H1 (cell line): ENCODE results near the gene MTERF1. TPM values are rescaled to one million over a fixed set of nuclear protein-coding genes. Genes with fewer than 3 reads are reported as not detected.

Experiments
- CTCF ChIA-PET: fragments of 300-600 bp; sonication (Branson Sonifier 250); formaldehyde crosslinking; loops from one replicate; lab custom pipeline; 2021; ENCODE audit not compliant: partially characterized antibody; lab: Charles Lee
- POLR2A ChIA-PET: fragments of 300-600 bp; sonication (Branson Sonifier 250); formaldehyde crosslinking; loops from one replicate; lab custom pipeline; 2021; ENCODE audit warnings: inconsistent platforms; ENCODE audit not compliant: partially characterized antibody; lab: Charles Lee
- DNase-seq, 2 experiments: peaks; one replicate each; pipeline versions ENCODE4 v3.0.0 to v3.0.0-alpha.2; 2010 to 2022; ENCODE audit warnings: low spot score in 2 of 2, low read depth in 1 of 2, mixed read lengths in 1 of 2
- FAIRE-seq: peaks from 2 replicates; lab custom pipeline; 2011; peaks lifted over from hg19 to GRCh38; lab: Jason Lieb, UNC
- H2AFZ ChIP-seq: 2 replicates; pipeline ENCODE4 v1.8.1; 2012; ENCODE audit warnings: low read length, inconsistent platforms
- H2AK5ac ChIP-seq: 2 replicates; pipeline ENCODE4 v1.6.1; 2013; ENCODE audit warnings: low read depth, low read length
- H2BK120ac ChIP-seq: replicated peaks from 2 replicates; pipeline ENCODE3; 2013; ENCODE audit warnings: low read depth, low read length, inconsistent platforms
- H2BK12ac ChIP-seq: 2 replicates; pipeline ENCODE4 v1.6.1; 2013; ENCODE audit warnings: low read depth, low read length
- H2BK15ac ChIP-seq: 2 replicates; pipeline ENCODE4 v1.6.1; 2013; ENCODE audit warnings: low read length
- H2BK20ac ChIP-seq: 2 replicates; pipeline ENCODE4 v1.6.1; 2013; ENCODE audit warnings: low read length
- H2BK5ac ChIP-seq: 2 replicates; pipeline ENCODE4 v1.6.1; 2013; ENCODE audit warnings: low read depth, low read length
- H3K14ac ChIP-seq: 2 replicates; pipeline ENCODE4 v1.6.1; 2013; ENCODE audit warnings: inconsistent platforms; ENCODE audit not compliant: insufficient read length
- H3K18ac ChIP-seq: 2 replicates; pipeline ENCODE4 v1.6.1; 2013; ENCODE audit warnings: low read length; ENCODE audit errors: extremely low read depth
- H3K23ac ChIP-seq: 2 replicates; pipeline ENCODE4 v1.6.1; 2013; ENCODE audit warnings: inconsistent platforms; ENCODE audit not compliant: insufficient read length
- H3K23me2 ChIP-seq: 2 replicates; pipeline ENCODE4 v1.6.1; 2013; ENCODE audit warnings: low read depth, low read length
- H3K27ac ChIP-seq: 2 replicates; pipeline ENCODE4 v1.6.1; 2011; ENCODE audit warnings: low read depth, low read length, inconsistent platforms
- H3K27me3 ChIP-seq, 4 experiments: replicated peaks in 1 of 4; 1 replicate in 1 of 4; 2 replicates in 3 of 4; pipeline versions ENCODE4 v1.6.1 to v1.8.1; 2011 to 2013; ENCODE audit warnings: low read length in 3 of 4, mild to moderate bottlenecking in 3 of 4, inconsistent platforms in 2 of 4, mixed read lengths in 2 of 4, moderate library complexity in 1 of 4; ENCODE audit not compliant: control insufficient read depth in 3 of 4, insufficient read depth in 3 of 4; ENCODE audit errors: extremely low read depth in 1 of 4
- H3K36me3 ChIP-seq, 4 experiments: 2 replicates each; pipeline versions ENCODE4 v1.6.1 to v1.8.1; 2011 to 2013; ENCODE audit warnings: mild to moderate bottlenecking in 4 of 4, low read length in 3 of 4, moderate library complexity in 2 of 4, control low read depth in 1 of 4, inconsistent platforms in 1 of 4; ENCODE audit not compliant: insufficient read depth in 4 of 4, control insufficient read depth in 2 of 4
- H3K4ac ChIP-seq: replicated peaks from 2 replicates; pipeline ENCODE3; 2013; ENCODE audit warnings: low read length, low read depth, mixed read lengths, inconsistent platforms; ENCODE audit not compliant: insufficient read length
- H3K4me1 ChIP-seq, 4 experiments: replicated peaks in 1 of 4; 1 replicate in 1 of 4; 2 replicates in 3 of 4; pipeline versions ENCODE4 v1.6.1 to v1.8.1; 2011 to 2013; ENCODE audit warnings: low read length in 3 of 4, inconsistent platforms in 2 of 4, mixed read lengths in 1 of 4; ENCODE audit not compliant: insufficient read depth in 4 of 4, control insufficient read depth in 3 of 4
- H3K4me2 ChIP-seq, 2 experiments: 2 replicates each; pipeline versions ENCODE4 v1.6.1 to v1.8.1; 2011 to 2013; ENCODE audit warnings: low read depth in 2 of 2, low read length in 2 of 2, control low read depth in 1 of 2, inconsistent platforms in 1 of 2, mild to moderate bottlenecking in 1 of 2; ENCODE audit not compliant: insufficient read depth in 1 of 2
- H3K4me3 ChIP-seq, 4 experiments: fragments of 200-600, 300-600 bp in 1 of 4; sonication (generic), shearing (Covaris generic), sonication (Bioruptor Twin) in 1 of 4; 2 replicates each; pipeline versions ENCODE4 v1.5.1 to v1.8.1; 2011 to 2016; ENCODE audit warnings: low read length in 4 of 4, low read depth in 3 of 4, control low read depth in 2 of 4, inconsistent platforms in 2 of 4, mild to moderate bottlenecking in 2 of 4, mixed read lengths in 1 of 4, moderate library complexity in 1 of 4; ENCODE audit not compliant: insufficient read depth in 2 of 4; ENCODE audit errors: extremely low read depth in 1 of 4
- H3K56ac ChIP-seq: replicated peaks from 2 replicates; pipeline ENCODE3; 2013; ENCODE audit warnings: low read depth, mild to moderate bottlenecking, mixed read lengths, low read length, inconsistent platforms; ENCODE audit not compliant: insufficient read length
- H3K79me1 ChIP-seq: 2 replicates; pipeline ENCODE4 v1.6.1; 2013; ENCODE audit warnings: low read depth, low read length, control low read depth
- H3K79me2 ChIP-seq, 2 experiments: 2 replicates each; pipeline versions ENCODE4 v1.6.1 to v1.8.1; 2012 to 2013; ENCODE audit warnings: low read length in 2 of 2, mild to moderate bottlenecking in 2 of 2, inconsistent platforms in 1 of 2; ENCODE audit not compliant: insufficient read depth in 2 of 2, control insufficient read depth in 1 of 2
- H3K9ac ChIP-seq, 4 experiments: replicated peaks in 1 of 4; 1 replicate in 1 of 4; 2 replicates in 3 of 4; pipeline versions ENCODE4 v1.6.1 to v1.8.1; 2011 to 2013; ENCODE audit warnings: low read depth in 3 of 4, low read length in 3 of 4, control low read depth in 2 of 4, mild to moderate bottlenecking in 2 of 4, moderate library complexity in 2 of 4, inconsistent platforms in 1 of 4; ENCODE audit errors: extremely low read depth in 1 of 4
- H3K9me3 ChIP-seq, 2 experiments: 2 replicates each; pipeline versions ENCODE4 v1.6.1 to v1.8.1; 2012 to 2013; ENCODE audit warnings: mild to moderate bottlenecking in 2 of 2, moderate library complexity in 2 of 2, control low read depth in 1 of 2, inconsistent platforms in 1 of 2, low read depth in 1 of 2, low read length in 1 of 2, mixed read lengths in 1 of 2; ENCODE audit not compliant: insufficient read depth in 2 of 2
- H4K20me1 ChIP-seq, 2 experiments: replicated peaks in 1 of 2; 2 replicates each; pipeline versions ENCODE3 to v1.8.1; 2011 to 2013; ENCODE audit warnings: inconsistent platforms in 2 of 2, low read length in 2 of 2, mild to moderate bottlenecking in 1 of 2; ENCODE audit not compliant: insufficient read depth in 2 of 2, control insufficient read depth in 1 of 2
- H4K5ac ChIP-seq: 2 replicates; pipeline ENCODE4 v1.6.1; 2013; ENCODE audit warnings: low read length, low read depth, mixed read lengths, inconsistent platforms; ENCODE audit not compliant: insufficient read length
- H4K8ac ChIP-seq: 2 replicates; pipeline ENCODE4 v1.8.0; 2013; ENCODE audit warnings: mild to moderate bottlenecking, moderate library complexity, low read length, inconsistent platforms; ENCODE audit not compliant: insufficient read depth; ENCODE audit errors: extremely low read depth
- H4K91ac ChIP-seq: replicated peaks from 2 replicates; pipeline ENCODE3; 2013; ENCODE audit warnings: low read length, mixed read lengths, inconsistent platforms; ENCODE audit not compliant: insufficient read length
- CBX8 ChIP-seq: fragments of 300-800, 300-1000 bp; sonication (generic); IDR thresholded peaks from 2 replicates; pipeline ENCODE4 v1.7.1; 2016; ENCODE audit warnings: low read depth, low read length, borderline replicate concordance
- E2F6 ChIP-seq: IDR thresholded peaks from 2 replicates; pipeline ENCODE4 v1.6.1; 2012; ENCODE audit warnings: inconsistent platforms
- EZH2 ChIP-seq: fragments of 200-600 bp; sonication (generic); IDR thresholded peaks from 2 replicates; pipeline ENCODE4 v1.7.1; 2012; ENCODE audit warnings: low read depth, mild to moderate bottlenecking, moderate library complexity, low read length, inconsistent platforms; ENCODE audit not compliant: severe bottlenecking
- FOSL1 ChIP-seq: IDR thresholded peaks from 2 replicates; pipeline ENCODE4 v1.6.1; 2011; ENCODE audit warnings: mild to moderate bottlenecking, low read depth, low read length, moderate library complexity; ENCODE audit not compliant: insufficient read depth
- HDAC2 ChIP-seq, 2 experiments: fragments of 300-600 bp in 1 of 2; sonication (generic) in 1 of 2; IDR thresholded peaks; 2 replicates each; pipeline ENCODE4 v1.6.1; 2011 to 2012; ENCODE audit warnings: low read depth in 2 of 2, low read length in 2 of 2, mild to moderate bottlenecking in 2 of 2, moderate library complexity in 2 of 2, borderline replicate concordance in 1 of 2, inconsistent platforms in 1 of 2
- JUN ChIP-seq: IDR thresholded peaks from 2 replicates; pipeline ENCODE4 v1.6.1; 2011; ENCODE audit warnings: low read depth, mild to moderate bottlenecking, improper control_type of control experiment, low read length
- MAX ChIP-seq: IDR thresholded peaks from 2 replicates; pipeline ENCODE4 v1.6.1; 2012; ENCODE audit warnings: inconsistent platforms
- RFX5 ChIP-seq: IDR thresholded peaks from 2 replicates; pipeline ENCODE4 v1.6.1; 2011; ENCODE audit warnings: low read depth, low read length, improper control_type of control experiment, borderline replicate concordance
- SAP30 ChIP-seq: fragments of 300-600 bp; sonication (generic); IDR thresholded peaks from 2 replicates; pipeline ENCODE4 v1.7.1; 2012; ENCODE audit warnings: low read length, moderate library complexity, mild to moderate bottlenecking, inconsistent platforms; ENCODE audit not compliant: insufficient read depth, insufficient replicate concordance
- SUZ12 ChIP-seq: fragments of 200-600 bp; sonication (generic); IDR thresholded peaks from 2 replicates; pipeline ENCODE4 v1.6.1; 2012; ENCODE audit warnings: mild to moderate bottlenecking, inconsistent platforms, low read length, moderate library complexity, mixed read lengths
- USF2 ChIP-seq: IDR thresholded peaks from 2 replicates; pipeline ENCODE4 v1.6.1; 2011; ENCODE audit warnings: low read length, improper control_type of control experiment
- WGBS, 2 experiments: shearing (Covaris generic) in 1 of 2; methylation state at CpG; one replicate each; pipeline versions ENCODE4 v1.1.6 to v1.1.7; 2013 to 2015; ENCODE audit warnings: low lambda C conversion rate in 2 of 2, mixed read lengths in 2 of 2, inconsistent platforms in 1 of 2, low coverage in 1 of 2, missing lambda C conversion rate in 1 of 2; ENCODE audit not compliant: insufficient replicate concordance in 2 of 2, insufficient coverage in 1 of 2, insufficient read length in 1 of 2; ENCODE audit errors: extremely low coverage in 1 of 2, missing lambda C conversion rate in 1 of 2; 5-methylcytosine and 5-hydroxymethylcytosine counted together
- polyA plus RNA-seq, 7 experiments: library from polyadenylated mRNA; depleted of rRNA in 3 of 7; stranded (reverse) in 5 of 7; unstranded in 2 of 7; fragments of >200 nt in 5 of 7; fragments of 200-250 nt in 2 of 7; gene quantifications; 1 replicate in 5 of 7; 2 replicates in 1 of 7; 4 replicates in 1 of 7; pipeline versions ENCODE4 v1.2.1 to v1.2.3, GENCODE V29; 2011 to 2013; ENCODE audit warnings: missing spikeins in 2 of 7, mixed read lengths in 2 of 7
- total RNA-seq: library from RNA; stranded (reverse); fragmentation: NEBNext Ultra II Directional; extraction: Animal tissue kit (Norgen Biotek cat#: 25700); gene quantifications from 2 replicates; pipeline ENCODE4 v1.2.1, GENCODE V29; 2021

MTERF1 gene
- total and polyA plus RNA-seq, 2 of the 8 experiments (the other 6 are each of a cell fraction or from before 2014, with no cell fraction given), result 4.5 to 12.6 TPM

- no peaks in the 10 kb centered on the region for H3K9me3 ChIP-seq
- H3K4me2 ChIP-seq, result no peak overlapping the region
- H3K79me2 ChIP-seq, result no peaks in the 10 kb centered on the region
- ChIA-PET CTCF (interaction anchor here (0.8 to 1.4 kb wide), 2 partner anchors 11 to 18 kb away, joined by 3 read pairs; no protein-coding TSS in a partner anchor), POLR2A (no interaction called here)
- no peaks in the 10 kb centered on the region for H3K23me2 ChIP-seq
- no peaks in the 10 kb centered on the region for H3K4me1 ChIP-seq
- H3K27ac ChIP-seq, result no peak overlapping the region
- H4K5ac ChIP-seq, result no peak overlapping the region
- no peak overlapping the region for H4K91ac ChIP-seq
- H2BK120ac ChIP-seq, result no peak overlapping the region
- no peak overlapping the region for H2BK20ac ChIP-seq
- no peak overlapping the region for H2AK5ac ChIP-seq
- H3K27me3 ChIP-seq, result peaks cover 0 to 1% (median 0%) of the 10 kb centered on the region in 4 experiments; a peak in 1 of 7 replicates
- H2BK12ac ChIP-seq, result no peak overlapping the region
- H3K4ac ChIP-seq, result no peak overlapping the region
- no peak overlapping the region for H3K9ac ChIP-seq
- 84% methylated on average over 6 of the region's 6 CpGs; no CpG with 5 or more reads in 1 of the 2 experiments for WGBS, 2 experiments
- H3K4me3 ChIP-seq, result no peak overlapping the region
- H2BK15ac ChIP-seq, result no peak overlapping the region
- no peak overlapping the region for H2AFZ ChIP-seq
- no peak overlapping the region for H3K18ac ChIP-seq
- H3K79me1 ChIP-seq, result no peaks in the 10 kb centered on the region
- H4K20me1 ChIP-seq, result no peaks in the 10 kb centered on the region
- H3K14ac ChIP-seq, result no peak overlapping the region
- no peaks in the 10 kb centered on the region for H3K36me3 ChIP-seq
- H3K56ac ChIP-seq, result no peak overlapping the region
- no peak overlapping the region for H3K23ac ChIP-seq
- H2BK5ac ChIP-seq, result no peak overlapping the region
- no peak for FAIRE-seq
- H4K8ac ChIP-seq, result no peak overlapping the region
- DNase-seq, result no peak
- TF ChIP-seq HDAC2 (IDR thresholded peaks at IDR 0.05; ENCODE audit: borderline replicate concordance in 1 of 2, low read depth in 2 of 2, low read length in 2 of 2) (no peak), FOSL1 (no peak), JUN (no peak), USF2 (no peak), MAX (no peak), CBX8 (no peak), RFX5 (no peak), SUZ12 (no peak), SAP30 (no peak), E2F6 (no peak), EZH2 (no peak)
These were observed 47.4 kb upstream of the MTERF1 start for GRCh38 chr7:91927912-91928311.
